Measurements from ENCODE around the gene MRPL37. TPM values are rescaled to one million over a fixed set of nuclear protein-coding genes. Genes with fewer than 3 reads are reported as not detected.

MRPL37 gene
- total RNA-seq, 1 donor from 2014 or later, result 96.2 TPM

DNA sequence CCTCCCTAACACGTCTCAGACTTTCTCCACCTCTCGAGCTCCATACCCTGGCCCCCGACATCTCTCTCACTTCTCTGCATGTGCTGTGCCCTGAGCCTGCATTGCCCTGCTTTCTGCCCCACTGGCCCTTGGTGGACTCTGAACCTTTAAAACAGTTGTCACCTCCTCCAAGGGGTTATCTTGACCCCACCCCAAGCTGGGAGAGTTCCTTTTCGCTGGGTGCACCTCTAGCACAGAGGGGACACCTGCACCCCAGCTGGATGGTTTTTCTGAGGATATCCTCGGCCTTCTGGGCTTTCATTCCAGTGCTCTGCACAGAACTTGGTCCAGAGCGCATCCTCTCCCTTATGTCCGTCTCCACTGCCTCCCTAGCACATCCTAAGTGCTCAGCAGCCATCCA lies 43.0 kb upstream of the MRPL37 start:
- DNase-seq (ENCODE audit: low read depth, low spot score), result no peak
- Mint-ChIP-seq H3K4me3 (no peak overlapping the region), H3K27ac (ENCODE audit: unreplicated experiment) (no peak overlapping the region), H3K27me3 (ENCODE audit: low read depth) (no peaks in the 10 kb centered on the region), H3K4me1 (peaks cover 11% of the 10 kb centered on the region), H3K9me3 (no peaks in the 10 kb centered on the region), H3K36me3 (ENCODE audit: low read depth) (no peaks in the 10 kb centered on the region)
- TF ChIP-seq, protein P1, sequence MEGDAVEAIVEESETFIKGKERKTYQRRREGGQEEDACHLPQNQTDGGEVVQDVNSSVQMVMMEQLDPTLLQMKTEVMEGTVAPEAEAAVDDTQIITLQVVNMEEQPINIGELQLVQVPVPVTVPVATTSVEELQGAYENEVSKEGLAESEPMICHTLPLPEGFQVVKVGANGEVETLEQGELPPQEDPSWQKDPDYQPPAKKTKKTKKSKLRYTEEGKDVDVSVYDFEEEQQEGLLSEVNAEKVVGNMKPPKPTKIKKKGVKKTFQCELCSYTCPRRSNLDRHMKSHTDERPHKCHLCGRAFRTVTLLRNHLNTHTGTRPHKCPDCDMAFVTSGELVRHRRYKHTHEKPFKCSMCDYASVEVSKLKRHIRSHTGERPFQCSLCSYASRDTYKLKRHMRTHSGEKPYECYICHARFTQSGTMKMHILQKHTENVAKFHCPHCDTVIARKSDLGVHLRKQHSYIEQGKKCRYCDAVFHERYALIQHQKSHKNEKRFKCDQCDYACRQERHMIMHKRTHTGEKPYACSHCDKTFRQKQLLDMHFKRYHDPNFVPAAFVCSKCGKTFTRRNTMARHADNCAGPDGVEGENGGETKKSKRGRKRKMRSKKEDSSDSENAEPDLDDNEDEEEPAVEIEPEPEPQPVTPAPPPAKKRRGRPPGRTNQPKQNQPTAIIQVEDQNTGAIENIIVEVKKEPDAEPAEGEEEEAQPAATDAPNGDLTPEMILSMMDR (conservative IDR thresholded peaks at IDR 0.05), result no peak

DNA sequence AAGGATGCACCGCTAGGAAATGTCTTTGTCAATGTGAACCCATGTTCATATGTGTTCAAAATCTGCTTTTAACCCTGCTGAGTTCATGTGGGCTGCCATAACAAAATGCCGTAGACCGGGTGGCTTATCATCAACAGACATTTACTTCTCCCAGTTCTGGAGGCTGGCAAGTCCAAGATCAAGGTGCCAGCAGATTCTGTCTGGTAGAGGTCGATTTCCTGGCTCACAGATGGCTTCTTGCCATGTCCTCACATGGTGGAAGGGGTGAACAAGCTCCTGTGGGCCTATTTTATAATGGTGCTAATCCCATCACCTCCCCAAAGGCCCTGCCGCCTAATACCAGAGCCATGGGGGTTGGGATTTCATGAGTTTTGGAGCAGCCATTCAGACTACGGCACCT lies 42.6 kb upstream of the MRPL37 start:
- H3K4me3 Mint-ChIP-seq, result no peak overlapping the region
- H3K36me3 Mint-ChIP-seq (ENCODE audit: low read depth), result no peaks in the 10 kb centered on the region
- no peaks in the 10 kb centered on the region for H3K27me3 Mint-ChIP-seq (ENCODE audit: low read depth)
- peaks cover 11% of the 10 kb centered on the region for H3K4me1 Mint-ChIP-seq
- TF ChIP-seq, protein P1 (conservative IDR thresholded peaks at IDR 0.05), result no peak
- DNase-seq (ENCODE audit: low read depth, low spot score), result no peak
- H3K9me3 Mint-ChIP-seq, result no peaks in the 10 kb centered on the region
- H3K27ac Mint-ChIP-seq (ENCODE audit: unreplicated experiment), result no peak overlapping the region

DNA sequence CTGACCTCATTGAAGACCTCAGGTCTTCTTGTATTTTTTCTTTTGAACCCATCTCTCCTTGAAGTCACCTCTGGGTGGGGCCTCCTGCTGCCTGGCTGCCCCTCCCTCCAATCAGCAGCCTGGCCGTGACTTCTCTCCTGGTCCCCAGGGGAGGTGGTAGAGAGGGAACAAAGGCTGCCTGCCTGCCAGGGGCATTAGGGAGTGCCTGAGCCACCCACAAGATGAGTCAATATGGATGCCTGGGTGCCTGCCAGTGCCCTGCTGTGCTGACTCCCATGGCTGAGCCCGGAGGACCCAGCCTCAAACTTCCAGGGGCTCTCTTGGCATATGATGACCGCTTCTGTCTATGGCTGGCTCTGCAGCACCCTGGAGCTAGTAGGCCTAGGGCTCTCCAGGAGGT lies 41.9 kb upstream of the MRPL37 start:
- Mint-ChIP-seq H3K9me3 (no peaks in the 10 kb centered on the region), H3K36me3 (ENCODE audit: low read depth) (no peaks in the 10 kb centered on the region)

DNA sequence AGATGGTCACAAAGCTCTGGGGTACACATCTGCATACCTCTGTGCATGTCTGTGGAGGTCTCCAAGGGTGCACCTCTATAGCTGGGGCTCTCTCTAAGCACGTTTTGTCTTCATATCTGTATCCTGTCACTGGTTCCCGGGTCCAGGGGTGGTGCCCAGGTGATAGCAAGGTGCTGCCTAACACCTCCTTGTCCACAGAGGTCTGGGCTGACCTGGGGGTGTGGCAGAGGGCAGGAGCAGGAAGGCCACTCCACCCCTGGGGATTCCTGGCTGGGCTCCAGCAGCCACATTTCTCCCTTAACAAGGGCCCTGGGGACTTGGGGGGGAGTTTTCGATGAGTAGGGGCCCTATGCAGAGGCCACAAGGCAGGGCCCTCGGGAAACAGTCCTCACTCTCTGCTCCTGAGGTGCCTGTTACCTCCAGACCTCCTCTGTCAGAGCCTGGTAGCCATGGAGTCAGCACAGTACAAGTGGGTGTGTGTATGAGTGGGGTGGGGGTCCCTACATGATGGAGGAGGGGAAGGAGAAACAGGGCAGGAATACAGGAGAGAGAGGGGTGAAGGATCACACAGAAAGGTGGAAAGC lies 40.1 kb upstream of the MRPL37 start:
- Mint-ChIP-seq H3K27me3 (ENCODE audit: low read depth) (no peaks in the 10 kb centered on the region), H3K4me3 (no peak overlapping the region), H3K27ac (ENCODE audit: unreplicated experiment) (peak overlapping the region; percentile 67), H3K4me1 (no peaks in the 10 kb centered on the region), H3K36me3 (ENCODE audit: low read depth) (no peaks in the 10 kb centered on the region), H3K9me3 (no peaks in the 10 kb centered on the region)
- no peak for DNase-seq (ENCODE audit: low read depth, low spot score)
- TF ChIP-seq, protein P1 (conservative IDR thresholded peaks at IDR 0.05), result no peak

More for the DNA sequence above, 41.9 kb upstream of the MRPL37 start:
- H3K4me3 Mint-ChIP-seq, result no peak overlapping the region
- TF ChIP-seq, protein P1 (conservative IDR thresholded peaks at IDR 0.05), result no peak
- no peaks in the 10 kb centered on the region for H3K27me3 Mint-ChIP-seq (ENCODE audit: low read depth)
- no peak overlapping the region for H3K27ac Mint-ChIP-seq (ENCODE audit: unreplicated experiment)
- no peak for DNase-seq (ENCODE audit: low read depth, low spot score)
- H3K4me1 Mint-ChIP-seq, result peaks cover 11% of the 10 kb centered on the region

DNA sequence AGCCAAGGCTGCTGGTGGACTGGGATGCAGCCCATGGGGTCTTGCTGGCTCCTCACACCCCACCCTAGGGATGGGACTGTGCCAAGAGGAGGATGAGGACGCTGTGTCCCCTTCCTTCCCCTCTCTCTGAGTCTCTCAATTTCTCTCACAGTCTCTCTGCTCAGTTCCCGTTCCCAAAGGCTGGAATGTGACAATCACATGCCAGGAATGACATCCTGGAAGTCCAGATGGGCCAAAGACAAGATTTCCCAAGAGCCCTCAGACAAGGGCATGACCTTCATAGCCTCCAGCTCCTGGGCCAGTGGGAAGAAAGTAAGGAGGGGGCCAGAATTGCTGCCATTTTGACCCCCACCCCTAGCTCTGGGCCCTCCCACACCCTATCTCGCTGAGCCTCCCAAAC lies 39.6 kb upstream of the MRPL37 start:
- TF ChIP-seq, protein P1 (conservative IDR thresholded peaks at IDR 0.05), result no peak
- H3K27me3 Mint-ChIP-seq (ENCODE audit: low read depth), result no peaks in the 10 kb centered on the region
- no peaks in the 10 kb centered on the region for H3K9me3 Mint-ChIP-seq
- H3K4me3 Mint-ChIP-seq, result no peak overlapping the region
- H3K27ac Mint-ChIP-seq (ENCODE audit: unreplicated experiment), result peak overlapping the region; percentile 67
- DNase-seq (ENCODE audit: low read depth, low spot score), result no peak
- no peaks in the 10 kb centered on the region for H3K4me1 Mint-ChIP-seq
- no peaks in the 10 kb centered on the region for H3K36me3 Mint-ChIP-seq (ENCODE audit: low read depth)

Data from neural crest cell (in vitro differentiated cells).